Hippocampal formation (tissue), 2 donors: ENCODE data around the gene ILF2.
"Not testable (repeated sequence)": the region's sequence is repeated elsewhere in the genome, so short reads cannot be mapped to it uniquely, and the experiment has no call there.

Experiments
- DNase-seq, 2 donors: peaks; one replicate each; lab custom pipeline; 2025; lab: John Stamatoyannopoulos, UW

The ILF2 gene

DNA sequence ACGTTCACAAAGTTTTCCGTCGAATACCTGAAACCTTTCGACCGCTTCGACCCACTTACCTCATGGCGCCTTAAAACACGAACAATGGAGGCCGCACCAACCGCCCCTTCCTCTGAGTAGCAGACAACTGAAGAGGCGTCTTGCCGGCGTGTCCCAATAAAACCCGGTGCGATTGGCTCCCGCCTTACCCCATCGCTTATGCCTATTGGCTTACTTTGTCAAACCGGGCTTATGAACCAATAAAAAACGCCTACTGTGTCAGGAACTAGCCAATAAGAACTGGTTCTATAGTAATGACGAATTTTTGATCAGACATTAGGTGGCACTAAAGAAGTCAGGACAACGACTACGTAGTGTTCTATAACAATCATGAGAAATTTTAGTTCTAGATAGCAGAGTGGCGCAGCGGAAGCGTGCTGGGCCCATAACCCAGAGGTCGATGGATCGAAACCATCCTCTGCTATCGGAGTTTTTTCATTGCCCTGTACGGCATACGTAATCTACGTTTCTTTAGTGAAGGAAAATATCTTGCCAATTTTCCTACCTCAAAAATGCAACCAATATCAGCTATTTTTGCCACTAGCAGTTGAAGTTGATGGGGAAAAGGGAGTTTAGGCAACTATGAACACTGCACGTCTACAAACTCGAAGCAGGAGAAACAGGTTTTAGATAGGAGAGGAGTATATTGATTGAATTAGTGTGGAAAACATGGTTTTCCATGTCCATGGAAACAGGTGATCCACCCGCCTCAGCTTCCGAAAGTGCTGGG is at the start of gene ILF2:
ILF2 (minus strand) TSS at position 135 of the 769 bp plus-strand sequence; CDS start at position 64, 71 bp downstream.
- peak; percentile 90 to 99 for DNase-seq

DNA sequence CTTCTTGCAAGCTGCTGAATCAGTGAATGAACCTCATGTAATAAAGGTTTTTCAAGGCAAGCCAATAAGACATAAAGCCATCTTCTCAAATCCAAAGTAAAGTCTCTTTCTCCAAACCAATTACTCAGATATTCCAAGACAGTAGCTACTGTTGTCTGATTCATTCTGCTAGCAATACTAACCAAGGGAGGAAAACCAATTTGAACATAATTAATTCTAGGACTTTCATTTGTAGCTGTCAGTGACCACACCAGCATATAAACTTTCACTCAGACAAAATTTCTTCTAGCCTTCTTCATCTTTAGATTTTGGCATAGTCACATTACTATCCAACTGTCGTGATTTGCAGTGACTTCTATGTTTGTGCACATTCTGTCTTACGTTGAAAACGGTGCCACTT is 46.5 kb upstream of the ILF2 start:
- no peak for DNase-seq

GRCh38 chr1:153716211-153716610 is 45.4 kb upstream of the ILF2 start:
- not testable (repeated sequence) for DNase-seq

GRCh38 chr1:153711026-153711425 is 40.2 kb upstream of the ILF2 start:
- DNase-seq: no peak

DNA sequence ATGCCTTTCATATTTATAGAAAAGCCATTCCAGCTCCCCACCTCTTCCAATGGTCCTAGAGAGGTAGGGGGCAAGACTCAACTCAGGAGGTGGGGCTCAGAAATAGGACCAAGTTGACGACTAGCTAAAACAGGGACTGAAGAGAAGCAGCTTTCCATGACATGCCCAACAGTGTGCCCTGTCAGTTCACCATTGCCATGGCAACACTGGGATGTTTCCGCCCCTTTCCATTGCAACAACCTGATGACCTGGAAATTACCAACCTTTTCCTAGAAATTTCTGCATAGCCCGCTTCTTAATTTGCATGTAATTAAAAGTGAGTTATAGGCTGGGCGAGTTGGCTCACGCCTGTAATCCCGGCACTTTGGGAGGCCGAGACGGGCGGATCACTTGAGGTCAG is 34.7 kb upstream of the ILF2 start:
- DNase-seq: no peak

DNA sequence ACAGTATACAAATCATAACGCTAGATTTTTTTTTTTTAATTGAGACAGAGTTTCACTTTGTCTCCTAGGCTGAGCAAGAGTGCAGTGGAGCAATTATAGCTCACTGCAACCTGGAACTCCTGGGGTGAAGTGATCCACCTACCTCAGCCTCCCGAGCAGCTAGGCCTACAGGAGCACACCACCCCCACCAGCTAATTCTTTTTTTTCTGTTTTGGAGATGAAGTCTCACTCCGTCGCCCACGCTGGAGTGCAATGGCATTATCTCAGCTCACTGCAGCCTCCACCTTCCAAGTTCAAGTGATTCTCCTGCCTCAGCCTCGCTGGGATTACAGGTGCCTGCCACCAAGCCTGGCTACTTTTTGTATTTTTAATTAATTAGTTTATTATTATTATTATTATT is 29.0 kb upstream of the ILF2 start:
- no peak for DNase-seq

GRCh38 chr1:153698923-153699714 is 28.3 kb upstream of the ILF2 start:
- DNase-seq: no peak

DNA sequence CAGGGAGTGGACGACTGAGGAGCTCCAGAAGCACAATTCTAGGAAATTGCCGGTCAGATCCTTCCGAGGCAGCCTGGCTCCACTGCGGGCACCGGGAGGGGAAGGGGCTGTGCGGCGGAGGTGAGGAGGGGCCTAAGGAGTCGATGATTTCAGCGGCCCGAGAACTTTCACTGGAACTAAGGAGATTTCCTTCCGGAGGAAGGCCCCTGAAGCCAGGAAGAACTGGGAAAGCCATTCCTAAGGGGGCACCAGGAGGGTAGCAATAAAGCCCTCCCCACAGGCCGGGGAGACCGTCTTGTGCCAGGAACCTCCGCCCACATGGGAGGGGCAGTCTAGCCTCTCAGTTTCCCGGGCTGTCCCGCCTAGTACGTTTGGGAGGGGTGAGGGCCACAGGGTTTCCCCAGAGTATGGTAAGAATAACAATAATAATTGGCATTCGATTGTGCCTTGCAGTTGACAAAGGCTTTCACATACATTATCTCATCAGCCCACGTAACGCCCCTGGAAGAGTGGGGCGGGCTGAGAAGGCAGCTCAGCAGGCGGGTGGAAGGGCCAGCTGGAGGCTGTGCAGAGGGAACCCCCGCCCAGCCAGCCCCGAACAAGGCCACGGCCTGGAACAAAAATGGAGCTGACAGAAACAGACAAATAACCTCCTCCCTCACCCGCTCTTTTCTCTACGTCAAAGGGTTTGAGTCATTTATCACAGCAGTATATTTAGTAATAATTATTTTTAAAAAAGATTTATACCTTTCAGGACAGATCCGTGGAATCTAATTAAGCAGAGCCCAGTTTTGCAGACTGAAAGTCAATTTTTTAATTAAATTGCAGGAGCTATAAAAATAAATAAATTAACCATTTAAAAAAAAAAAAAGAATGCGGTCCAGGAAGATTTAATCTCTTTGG is 27.5 kb upstream of the ILF2 start:
- no peak for DNase-seq

DNA sequence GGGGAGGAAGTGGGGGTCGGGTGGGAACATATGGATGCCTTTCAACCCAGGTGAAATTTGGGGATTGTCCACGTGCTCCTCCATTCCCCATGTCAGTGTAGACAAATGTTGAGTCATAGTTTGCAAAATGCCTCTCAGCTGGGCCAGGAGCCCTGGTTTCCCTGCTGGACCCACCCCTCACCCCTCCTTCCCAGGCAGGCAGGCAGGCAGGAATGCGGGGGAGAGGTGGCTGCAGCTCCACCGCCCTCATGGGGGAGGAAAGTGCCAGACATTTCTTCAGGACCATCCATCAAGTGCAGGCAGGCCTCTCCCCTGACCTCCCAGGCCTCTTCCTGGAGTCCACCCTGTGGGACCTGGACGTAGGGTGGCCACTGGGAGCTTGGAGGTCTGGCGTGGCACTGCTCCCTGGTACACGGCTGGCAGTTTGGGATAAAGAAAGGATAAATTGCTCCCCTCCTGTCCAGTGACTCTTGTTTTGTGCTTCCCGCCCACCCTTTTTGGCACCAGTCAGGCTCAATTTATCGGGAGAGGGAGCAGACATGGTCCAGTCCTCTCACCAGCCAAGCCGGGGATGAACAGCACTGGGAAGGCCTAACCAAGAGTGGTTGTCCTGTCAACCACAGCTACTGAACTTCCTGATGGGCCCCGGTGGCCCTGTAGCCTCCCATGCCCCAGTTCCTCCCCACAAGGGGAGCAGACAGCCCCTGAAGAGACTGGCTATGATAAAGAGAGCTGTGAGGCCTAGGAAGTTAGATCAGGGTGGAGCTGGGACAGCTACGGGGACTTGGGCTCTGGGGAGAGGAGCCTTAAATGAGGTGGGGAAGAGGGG is 26.6 kb upstream of the ILF2 start:
- no peak for DNase-seq

GRCh38 chr1:153696741-153697140 is 25.9 kb upstream of the ILF2 start:
- DNase-seq: no peak

DNA sequence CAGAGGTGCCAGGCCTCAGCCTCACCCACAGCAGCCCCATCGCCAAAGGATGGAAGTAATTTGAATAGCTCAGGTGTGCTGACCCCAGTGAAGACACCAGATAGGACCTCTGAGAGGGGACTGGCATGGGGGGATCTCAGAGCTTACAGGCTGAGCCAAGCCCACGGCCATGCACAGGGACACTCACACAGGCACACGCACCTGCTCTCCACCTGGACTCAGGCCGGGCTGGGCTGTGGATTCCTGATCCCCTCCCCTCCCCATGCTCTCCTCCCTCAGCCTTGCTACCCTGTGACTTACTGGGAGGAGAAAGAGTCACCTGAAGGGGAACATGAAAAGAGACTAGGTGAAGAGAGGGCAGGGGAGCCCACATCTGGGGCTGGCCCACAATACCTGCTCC is 22.7 kb upstream of the ILF2 start:
- no peak for DNase-seq

GRCh38 chr1:153688736-153689328 is 18.0 kb upstream of the ILF2 start:
- no peak for DNase-seq

- DNase-seq: no peak
These were observed 17.5 kb upstream of the ILF2 start for GRCh38 chr1:153688276-153688675.

DNA sequence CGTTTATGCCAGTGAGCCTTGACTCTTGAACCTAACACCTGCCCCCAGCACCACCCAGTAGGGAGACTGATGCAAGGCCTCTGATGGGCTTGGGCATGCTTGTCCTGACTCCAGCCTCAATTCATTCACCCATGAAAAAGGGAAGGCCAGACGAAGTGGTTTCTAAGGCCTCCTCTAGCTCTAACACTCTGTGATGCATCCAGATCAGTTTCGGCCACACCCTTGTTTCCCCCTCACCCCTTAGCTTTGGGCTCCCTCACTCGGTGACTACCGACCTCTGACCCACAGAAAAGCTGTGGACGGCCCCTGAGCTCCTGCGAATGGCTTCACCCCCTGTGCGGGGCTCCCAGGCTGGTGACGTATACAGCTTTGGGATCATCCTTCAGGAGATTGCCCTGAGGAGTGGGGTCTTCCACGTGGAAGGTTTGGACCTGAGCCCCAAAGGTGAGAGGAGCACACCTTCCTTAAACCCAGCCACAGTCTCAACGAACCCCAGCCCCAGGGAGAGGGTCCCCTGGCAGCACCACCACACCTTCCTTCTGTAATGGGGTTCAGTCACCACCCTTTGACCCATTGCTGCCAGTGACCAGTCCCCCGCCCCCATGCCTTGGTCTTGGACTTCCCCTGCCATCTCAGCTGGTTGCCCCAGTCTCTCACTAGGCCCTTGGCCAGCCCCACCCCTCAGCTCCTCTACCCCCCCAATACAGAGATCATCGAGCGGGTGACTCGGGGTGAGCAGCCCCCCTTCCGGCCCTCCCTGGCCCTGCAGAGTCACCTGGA is 16.7 kb upstream of the ILF2 start:
- no peak for DNase-seq

DNA sequence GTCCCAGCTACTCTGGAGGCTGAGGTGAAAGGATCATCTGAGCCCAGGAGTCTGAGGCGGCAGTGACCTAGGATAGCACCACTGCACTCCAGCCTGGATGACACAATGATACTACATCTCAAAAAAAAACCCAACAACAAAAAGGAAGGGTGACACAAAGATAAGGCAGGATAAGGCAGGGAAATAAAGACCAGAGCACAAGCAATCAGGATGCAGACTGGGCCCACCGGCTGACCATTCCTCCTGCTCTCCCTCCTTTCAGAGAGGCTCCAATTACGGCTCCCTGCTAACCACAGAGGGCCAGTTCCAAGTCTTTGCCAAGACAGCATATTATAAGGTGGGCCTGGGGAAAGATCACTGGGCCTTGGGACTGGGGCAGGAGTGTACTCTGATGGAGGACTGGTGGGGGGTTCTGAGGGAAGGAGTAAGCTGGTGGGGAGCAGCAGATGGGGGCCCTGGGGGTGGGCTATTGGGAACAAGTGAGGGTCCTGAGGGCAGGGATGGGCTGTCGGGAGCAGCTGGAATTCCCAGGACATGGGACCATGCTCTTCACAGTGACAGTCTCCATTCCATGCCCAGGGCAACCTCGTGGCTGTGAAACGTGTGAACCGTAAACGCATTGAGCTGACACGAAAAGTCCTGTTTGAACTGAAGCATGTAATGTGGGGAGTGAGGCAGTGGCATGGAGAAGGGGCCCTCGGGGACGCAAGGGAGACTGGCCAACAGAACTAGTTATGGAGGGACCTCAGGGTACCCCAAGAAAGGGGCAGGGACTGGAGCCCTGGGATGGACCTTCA is 14.9 kb upstream of the ILF2 start:
- DNase-seq: no peak

DNA sequence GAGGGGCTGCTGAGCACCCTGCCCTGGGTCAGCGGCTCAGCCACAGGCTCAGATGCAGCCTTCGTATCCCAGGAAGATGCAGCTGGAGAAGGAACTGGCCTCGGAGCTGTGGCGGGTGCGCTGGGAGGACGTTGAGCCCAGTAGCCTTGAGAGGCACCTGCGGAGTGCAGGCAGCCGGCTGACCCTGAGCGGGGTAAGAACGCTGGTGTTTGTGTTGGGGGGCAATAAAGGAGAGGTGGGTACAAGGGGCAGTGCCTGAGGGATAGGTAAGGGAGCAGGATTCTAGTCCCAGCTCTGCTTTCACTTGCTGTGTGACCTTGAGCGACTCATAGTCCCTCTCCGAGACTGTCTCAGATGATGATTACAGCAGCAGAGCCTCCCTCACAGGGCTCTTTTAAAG is 14.1 kb upstream of the ILF2 start:
- no peak for DNase-seq

DNA sequence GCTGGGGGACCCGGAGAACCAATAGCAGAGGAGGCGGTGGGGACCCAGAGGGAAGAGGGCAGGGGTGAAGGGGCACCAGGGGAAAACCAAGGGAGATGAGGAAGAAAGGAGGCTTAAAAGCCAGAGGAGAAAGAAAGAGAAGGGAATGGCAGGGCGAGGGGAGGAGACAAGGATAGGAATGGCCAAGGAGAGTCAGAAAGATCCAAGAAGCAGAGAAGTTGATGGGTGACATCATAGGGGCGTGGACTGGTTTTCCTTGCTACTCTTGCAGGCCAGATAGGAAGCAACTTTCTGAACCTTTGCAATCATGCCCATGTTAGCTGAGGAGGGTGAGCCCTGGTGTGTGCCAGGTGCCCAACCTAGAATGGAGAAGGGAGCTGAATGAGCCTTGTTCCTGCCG is 13.1 kb upstream of the ILF2 start:
- no peak for DNase-seq

- no peak for DNase-seq
These were observed 11.9 kb upstream of the ILF2 start for GRCh38 chr1:153682730-153683129.

DNA sequence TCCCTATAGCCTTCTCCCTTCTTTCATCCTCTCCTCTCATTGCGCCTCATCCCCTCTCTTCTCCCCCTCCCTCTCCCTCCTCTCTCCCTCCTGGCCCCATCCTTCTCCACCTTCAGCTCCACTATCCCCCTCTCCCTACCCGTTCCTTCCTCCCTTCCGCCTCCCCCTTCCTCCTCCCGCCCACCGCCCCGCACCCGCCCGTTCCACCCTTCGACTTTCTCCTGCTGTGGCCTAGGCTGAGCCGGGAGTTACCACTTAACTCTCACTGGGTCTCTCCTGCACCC is 9.3 kb upstream of the ILF2 start:
- no peak for DNase-seq
